Measurements from ENCODE around the gene ELOVL1.
"Not testable (repeated sequence)": the region's sequence is repeated elsewhere in the genome, so short reads cannot be mapped to it uniquely, and the experiment has no call there.

GRCh38 chr1:43413426-43413825, 45.6 kb upstream of the ELOVL1 start:
- not testable (repeated sequence) for TF ChIP-seq CTCF, POLR2A, POLR2AphosphoS5 (IDR thresholded peaks at IDR 0.05)
